A549 (cell line): ENCODE measurements around the gene HSD3B7. TPM values are rescaled to one million over a fixed set of nuclear protein-coding genes. Genes with fewer than 3 reads are reported as not detected.
A peak's percentile ranks its signal among the peaks of the same experiment; 100 is the strongest.

Experiments
- ATAC-seq, 2 experiments: fragments of 200-7000 bp in 1 of 2; fragments of >200 bp in 1 of 2; cut with Nextera tagmentation in 1 of 2; cut with Tn5 transposase in 1 of 2; 3 replicates each; pipeline versions ENCODE4 v1.8.0 to v1.9.1; 2018 to 2020; ENCODE audit warnings: mild to moderate bottlenecking in 1 of 2, moderate library complexity in 1 of 2
- CTCF ChIA-PET: fragments of 300-600 bp; sonication (Branson Sonifier 250); formaldehyde crosslinking; extraction: SDS; loops from one replicate; lab custom pipeline; 2021; ENCODE audit warnings: antibody characterized with exemption, inconsistent platforms; lab: Yijun Ruan, JAX
- POLR2A ChIA-PET: fragments of 350-600 bp; formaldehyde crosslinking; extraction: SDS; loops from one replicate; lab custom pipeline; 2021; ENCODE audit warnings: antibody characterized with exemption, inconsistent platforms; lab: Yijun Ruan, JAX
- DNase-seq, 2 experiments: peaks; one replicate each; pipeline versions ENCODE4 v3.0.0 to v3.0.0-alpha.2; 2011 to 2016; ENCODE audit warnings: low read depth in 1 of 2, low spot score in 1 of 2
- FAIRE-seq: peaks from 2 replicates; lab custom pipeline; 2011; peaks lifted over from hg19 to GRCh38; lab: Jason Lieb, UNC
- H3K27ac ChIP-seq, 2 experiments: fragments of >200 bp; sonication (Bioruptor Twin); formaldehyde crosslinking; 3 replicates each; pipeline ENCODE4 v1.5.1; 2016 to 2017
- H3K4me1 ChIP-seq: fragments of >200 bp; sonication (Bioruptor Twin); formaldehyde crosslinking; 3 replicates; pipeline ENCODE4 v1.6.1; 2016
- H3K4me2 ChIP-seq: fragments of >200 bp; sonication (Bioruptor Twin); formaldehyde crosslinking; 3 replicates; pipeline ENCODE4 v1.6.1; 2016
- H3K4me3 ChIP-seq: fragments of >200 bp; sonication (Bioruptor Twin); formaldehyde crosslinking; 3 replicates; pipeline ENCODE4 v1.5.1; 2016
- H3K9me3 ChIP-seq: fragments of >200 bp; sonication (Bioruptor Twin); formaldehyde crosslinking; 3 replicates; pipeline ENCODE4 v1.6.1; 2016
- ATOH8 ChIP-seq: fragments of 250-450 bp; sonication (Bioruptor Pico); IDR thresholded peaks from 2 replicates; pipeline ENCODE4 v1.5.0; 2020; ENCODE audit warnings: low read depth, mild to moderate bottlenecking, moderate library complexity
- CBX8 ChIP-seq: fragments of 200-600 bp; sonication (generic); IDR thresholded peaks from 2 replicates; pipeline ENCODE4 v1.6.1; 2016
- CEBPB ChIP-seq, 2 experiments: fragments of >200 bp in 1 of 2; sonication (Bioruptor Twin) in 1 of 2; formaldehyde crosslinking in 1 of 2; IDR thresholded peaks; 2 replicates each; pipeline ENCODE4 v1.6.1; 2012 to 2016
- CHD2 ChIP-seq: fragments of 150-350 bp; IDR thresholded peaks from 2 replicates; pipeline ENCODE4 v1.6.1; 2014; ENCODE audit warnings: low read length; ENCODE audit not compliant: partially characterized antibody
- EHMT2 ChIP-seq: fragments of 200-600 bp; sonication (generic); IDR thresholded peaks from 2 replicates; pipeline ENCODE4 v1.6.1; 2016; ENCODE audit warnings: antibody characterized with exemption, low read depth, mild to moderate bottlenecking, moderate library complexity
- EP300 ChIP-seq, 2 experiments: fragments of >200 bp; sonication (Bioruptor Twin); formaldehyde crosslinking; IDR thresholded peaks; 2 replicates in 1 of 2; 3 replicates in 1 of 2; pipeline ENCODE4 v1.6.1; 2016 to 2017
- FOSB ChIP-seq: fragments of 250-450 bp; sonication (Bioruptor Pico); IDR thresholded peaks from 2 replicates; pipeline ENCODE4 v1.5.0; 2020; ENCODE audit warnings: mild to moderate bottlenecking, moderate library complexity
- FOSL2 ChIP-seq, 2 experiments: fragments of 450-650 bp in 1 of 2; fragments of >200 bp in 1 of 2; sonication (Bioruptor Twin) in 1 of 2; formaldehyde crosslinking; IDR thresholded peaks; 2 replicates each; pipeline versions ENCODE4 v1.5.0 to v1.6.1; 2016 to 2020; ENCODE audit warnings: mild to moderate bottlenecking in 1 of 2, moderate library complexity in 1 of 2
- GATA3 ChIP-seq: IDR thresholded peaks from 2 replicates; pipeline ENCODE4 v1.6.1; 2012; ENCODE audit warnings: borderline replicate concordance
- HES2 ChIP-seq: fragments of >200 bp; sonication (Bioruptor Twin); formaldehyde crosslinking; IDR thresholded peaks from 2 replicates; pipeline ENCODE4 v1.6.1; 2016
- HEYL ChIP-seq: fragments of 250-450 bp; sonication (Bioruptor Pico); IDR thresholded peaks from 2 replicates; pipeline ENCODE4 v1.8.0; 2021; ENCODE audit warnings: mild to moderate bottlenecking, moderate library complexity
- HOXA7 ChIP-seq: fragments of 250-450 bp; sonication (Bioruptor Pico); IDR thresholded peaks from 2 replicates; pipeline ENCODE4 v1.5.0; 2020; ENCODE audit warnings: mild to moderate bottlenecking, moderate library complexity
- HOXB5 ChIP-seq: fragments of 250-450 bp; sonication (Bioruptor Pico); IDR thresholded peaks from 2 replicates; pipeline ENCODE4 v1.5.0; 2020; ENCODE audit warnings: mild to moderate bottlenecking, moderate library complexity
- KDM1A ChIP-seq: fragments of 200-600 bp; sonication (generic); IDR thresholded peaks from 2 replicates; pipeline ENCODE4 v1.6.1; 2016; ENCODE audit warnings: low read depth, mild to moderate bottlenecking
- MYC ChIP-seq: IDR thresholded peaks from 2 replicates; pipeline ENCODE4 v1.6.1; 2012; ENCODE audit warnings: mild to moderate bottlenecking, inconsistent platforms, low read length, improper control_type of control experiment, borderline replicate concordance
- NFE2L2 ChIP-seq: fragments of 150-350 bp; conservative IDR thresholded peaks from 2 replicates; pipeline ENCODE4 v1.6.1; 2014; ENCODE audit warnings: low read length
- PHF8 ChIP-seq: fragments of 200-600 bp; sonication (generic); IDR thresholded peaks from 2 replicates; pipeline ENCODE4 v1.6.1; 2016; ENCODE audit warnings: low read depth, mild to moderate bottlenecking, antibody characterized with exemption, moderate library complexity, borderline replicate concordance
- POLR2A ChIP-seq: IDR thresholded peaks from 2 replicates; pipeline ENCODE4 v1.6.1; 2012; ENCODE audit warnings: mild to moderate bottlenecking, low read length
- POLR2AphosphoS2 ChIP-seq: conservative IDR thresholded peaks from 2 replicates; pipeline ENCODE4 v1.6.1; 2012; ENCODE audit warnings: low read length, improper control_type of control experiment, inconsistent platforms
- RCOR1 ChIP-seq: fragments of 150-350 bp; IDR thresholded peaks from 2 replicates; pipeline ENCODE4 v1.6.1; 2014; ENCODE audit warnings: antibody characterized with exemption, low read length, low read depth
- SREBF2 ChIP-seq: fragments of 450-650 bp; IDR thresholded peaks from 2 replicates; pipeline ENCODE4 v1.6.1; 2014; ENCODE audit warnings: mild to moderate bottlenecking, moderate library complexity
- TP53 ChIP-seq: fragments of 250-450 bp; sonication (Bioruptor Pico); IDR thresholded peaks from 2 replicates; pipeline ENCODE4 v1.5.0; 2021; ENCODE audit warnings: mild to moderate bottlenecking, moderate library complexity
- USF2 ChIP-seq: fragments of 450-650 bp; IDR thresholded peaks from 2 replicates; pipeline ENCODE4 v1.6.1; 2014; ENCODE audit warnings: antibody characterized with exemption
- ZC3H11A ChIP-seq: fragments of 450-650 bp; IDR thresholded peaks from 2 replicates; pipeline ENCODE4 v1.6.1; 2014; ENCODE audit warnings: antibody characterized with exemption, mild to moderate bottlenecking
- ZFP36 ChIP-seq: fragments of 450-650 bp; IDR thresholded peaks from 2 replicates; pipeline ENCODE4 v1.6.1; 2014; ENCODE audit warnings: borderline replicate concordance; ENCODE audit not compliant: partially characterized antibody
- ZNF302 ChIP-seq: fragments of 250-450 bp; sonication (Bioruptor Pico); IDR thresholded peaks from 2 replicates; pipeline ENCODE4 v1.9.0; 2021; ENCODE audit warnings: inconsistent platforms, mild to moderate bottlenecking, moderate library complexity
- WGBS: methylation state at CpG from one replicate; pipeline ENCODE4 v1.1.6; 2017; ENCODE audit errors: missing lambda C conversion rate; 5-methylcytosine and 5-hydroxymethylcytosine counted together
- polyA plus RNA-seq, 4 experiments: library from polyadenylated mRNA; depleted of rRNA in 3 of 4; stranded (reverse); fragments of >200 nt; fragmentation: RNase III in 1 of 4; extraction: RNeasy Plus Mini Kit Qiagen cat#74134 plus additional on column Dnase treatment in 1 of 4; gene quantifications; 2 replicates in 3 of 4; 3 replicates in 1 of 4; pipeline ENCODE4 v1.2.3, GENCODE V29; 2011 to 2017
- TF ChIP-seq, protein P1 (sequence below): IDR thresholded peaks from 2 replicates; pipeline ENCODE4 v1.6.1; 2012; ENCODE audit warnings: low read depth, borderline replicate concordance
- TF ChIP-seq, protein P2 (sequence below): fragments of 200-600 bp; sonication (generic); IDR thresholded peaks from 2 replicates; pipeline ENCODE4 v1.6.1; 2016; ENCODE audit warnings: antibody characterized with exemption, mild to moderate bottlenecking, moderate library complexity
- TF ChIP-seq, protein P3 (sequence below): fragments of >200 bp; sonication (Bioruptor Twin); formaldehyde crosslinking; IDR thresholded peaks from 3 replicates; pipeline ENCODE4 v1.5.1; 2016
- TF ChIP-seq, protein P4 (sequence below): IDR thresholded peaks from 2 replicates; pipeline ENCODE4 v1.6.1; 2012

Gene HSD3B7
- polyA plus RNA-seq, 2 of the 4 experiments (the other 2 are of a cell fraction) = 10.5 to 19.7 TPM

DNA sequence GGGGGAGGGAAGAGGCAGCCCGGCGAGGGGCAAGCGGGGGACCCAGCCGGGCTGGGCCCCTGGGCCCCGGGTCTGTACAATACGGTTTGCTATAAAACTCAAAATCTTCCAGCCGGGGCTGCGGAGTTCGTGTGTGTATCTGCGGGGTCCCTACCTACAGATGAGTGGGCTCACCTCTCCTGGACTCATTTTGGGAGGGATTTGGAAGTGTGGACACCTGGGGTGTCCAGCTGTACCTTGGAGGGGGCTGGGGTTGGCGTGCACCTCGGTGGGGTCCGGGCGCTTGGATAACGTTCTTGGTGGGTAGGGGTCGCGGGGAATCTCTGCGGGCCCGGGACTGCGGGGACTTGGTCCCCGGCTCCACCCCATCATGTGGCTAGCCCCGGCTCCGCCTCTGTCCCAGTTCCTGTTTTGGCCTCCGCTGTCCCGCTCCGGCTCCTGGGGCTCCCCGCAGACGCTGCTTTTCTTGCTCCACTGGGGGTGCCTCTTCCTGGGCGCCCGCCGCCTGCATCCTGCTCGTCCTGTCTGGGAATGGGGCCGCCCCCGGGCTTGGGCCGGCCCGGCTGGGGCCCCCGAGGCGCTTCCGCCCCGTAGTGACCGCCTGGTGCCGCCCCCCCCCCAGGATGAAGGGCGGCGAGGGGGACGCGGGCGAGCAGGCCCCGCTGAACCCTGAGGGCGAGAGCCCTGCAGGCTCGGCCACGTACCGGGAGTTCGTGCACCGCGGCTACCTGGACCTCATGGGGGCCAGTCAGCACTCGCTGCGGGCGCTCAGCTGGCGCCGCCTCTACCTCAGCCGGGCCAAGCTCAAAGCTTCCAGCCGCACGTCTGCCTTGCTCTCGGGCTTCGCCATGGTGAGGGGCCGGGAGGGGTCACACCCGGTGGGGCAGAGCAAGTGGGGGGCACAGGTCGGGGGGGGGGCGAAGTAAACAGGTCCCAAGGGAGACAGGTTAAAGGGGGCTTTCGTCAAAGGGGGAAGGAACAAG, 36.0 kb upstream of the HSD3B7 start, which contains the start of gene ORAI3:
ORAI3 (plus strand) TSS at position 402 of the 983 bp plus-strand sequence; CDS start at position 624, 222 bp downstream.
- FAIRE-seq = no peak
- TF ChIP-seq FOSB (no peak), CBX8 (no peak), ZC3H11A (no peak), ZFP36 (no peak), RCOR1 (no peak), HOXB5 (CRISPR knock-in tag) (no peak), HES2 (no peak), POLR2A (peak; percentile 27; the same call in 1 of the 2 replicates), KDM1A (no peak), EHMT2 (no peak), CEBPB (IDR thresholded peaks at IDR 0.05) (no peak), TP53 (CRISPR knock-in tag) (no peak), SREBF2 (no peak), CHD2 (no peak), HEYL (CRISPR knock-in tag) (no peak), FOSL2 (IDR thresholded peaks at IDR 0.05) (no peak), FOSL2 (CRISPR knock-in tag; IDR thresholded peaks at IDR 0.05) (no peak), NFE2L2 (no peak), MYC (no peak), USF2 (0 out of 2 replicates have a peak, but pooled peaks have one; percentile 35), PHF8 (no peak; the same call in 1 of the 2 replicates), EP300 (IDR thresholded peaks at IDR 0.05) (no peak), ZNF302 (CRISPR knock-in tag) (no peak), POLR2AphosphoS2 (0 out of 2 replicates have a peak, but pooled peaks have one; percentile 44), ATOH8 (CRISPR knock-in tag) (no peak), GATA3 (no peak), HOXA7 (CRISPR knock-in tag) (0 out of 2 replicates have a peak, but pooled peaks have one; percentile 10)
- TF ChIP-seq, protein P1, sequence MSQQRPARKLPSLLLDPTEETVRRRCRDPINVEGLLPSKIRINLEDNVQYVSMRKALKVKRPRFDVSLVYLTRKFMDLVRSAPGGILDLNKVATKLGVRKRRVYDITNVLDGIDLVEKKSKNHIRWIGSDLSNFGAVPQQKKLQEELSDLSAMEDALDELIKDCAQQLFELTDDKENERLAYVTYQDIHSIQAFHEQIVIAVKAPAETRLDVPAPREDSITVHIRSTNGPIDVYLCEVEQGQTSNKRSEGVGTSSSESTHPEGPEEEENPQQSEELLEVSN = no peak; the same call in 1 of the 2 replicates
- TF ChIP-seq, protein P2, sequence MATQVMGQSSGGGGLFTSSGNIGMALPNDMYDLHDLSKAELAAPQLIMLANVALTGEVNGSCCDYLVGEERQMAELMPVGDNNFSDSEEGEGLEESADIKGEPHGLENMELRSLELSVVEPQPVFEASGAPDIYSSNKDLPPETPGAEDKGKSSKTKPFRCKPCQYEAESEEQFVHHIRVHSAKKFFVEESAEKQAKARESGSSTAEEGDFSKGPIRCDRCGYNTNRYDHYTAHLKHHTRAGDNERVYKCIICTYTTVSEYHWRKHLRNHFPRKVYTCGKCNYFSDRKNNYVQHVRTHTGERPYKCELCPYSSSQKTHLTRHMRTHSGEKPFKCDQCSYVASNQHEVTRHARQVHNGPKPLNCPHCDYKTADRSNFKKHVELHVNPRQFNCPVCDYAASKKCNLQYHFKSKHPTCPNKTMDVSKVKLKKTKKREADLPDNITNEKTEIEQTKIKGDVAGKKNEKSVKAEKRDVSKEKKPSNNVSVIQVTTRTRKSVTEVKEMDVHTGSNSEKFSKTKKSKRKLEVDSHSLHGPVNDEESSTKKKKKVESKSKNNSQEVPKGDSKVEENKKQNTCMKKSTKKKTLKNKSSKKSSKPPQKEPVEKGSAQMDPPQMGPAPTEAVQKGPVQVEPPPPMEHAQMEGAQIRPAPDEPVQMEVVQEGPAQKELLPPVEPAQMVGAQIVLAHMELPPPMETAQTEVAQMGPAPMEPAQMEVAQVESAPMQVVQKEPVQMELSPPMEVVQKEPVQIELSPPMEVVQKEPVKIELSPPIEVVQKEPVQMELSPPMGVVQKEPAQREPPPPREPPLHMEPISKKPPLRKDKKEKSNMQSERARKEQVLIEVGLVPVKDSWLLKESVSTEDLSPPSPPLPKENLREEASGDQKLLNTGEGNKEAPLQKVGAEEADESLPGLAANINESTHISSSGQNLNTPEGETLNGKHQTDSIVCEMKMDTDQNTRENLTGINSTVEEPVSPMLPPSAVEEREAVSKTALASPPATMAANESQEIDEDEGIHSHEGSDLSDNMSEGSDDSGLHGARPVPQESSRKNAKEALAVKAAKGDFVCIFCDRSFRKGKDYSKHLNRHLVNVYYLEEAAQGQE = no peak
- TF ChIP-seq, protein P3, sequence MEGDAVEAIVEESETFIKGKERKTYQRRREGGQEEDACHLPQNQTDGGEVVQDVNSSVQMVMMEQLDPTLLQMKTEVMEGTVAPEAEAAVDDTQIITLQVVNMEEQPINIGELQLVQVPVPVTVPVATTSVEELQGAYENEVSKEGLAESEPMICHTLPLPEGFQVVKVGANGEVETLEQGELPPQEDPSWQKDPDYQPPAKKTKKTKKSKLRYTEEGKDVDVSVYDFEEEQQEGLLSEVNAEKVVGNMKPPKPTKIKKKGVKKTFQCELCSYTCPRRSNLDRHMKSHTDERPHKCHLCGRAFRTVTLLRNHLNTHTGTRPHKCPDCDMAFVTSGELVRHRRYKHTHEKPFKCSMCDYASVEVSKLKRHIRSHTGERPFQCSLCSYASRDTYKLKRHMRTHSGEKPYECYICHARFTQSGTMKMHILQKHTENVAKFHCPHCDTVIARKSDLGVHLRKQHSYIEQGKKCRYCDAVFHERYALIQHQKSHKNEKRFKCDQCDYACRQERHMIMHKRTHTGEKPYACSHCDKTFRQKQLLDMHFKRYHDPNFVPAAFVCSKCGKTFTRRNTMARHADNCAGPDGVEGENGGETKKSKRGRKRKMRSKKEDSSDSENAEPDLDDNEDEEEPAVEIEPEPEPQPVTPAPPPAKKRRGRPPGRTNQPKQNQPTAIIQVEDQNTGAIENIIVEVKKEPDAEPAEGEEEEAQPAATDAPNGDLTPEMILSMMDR = no peak
- TF ChIP-seq, protein P4, sequence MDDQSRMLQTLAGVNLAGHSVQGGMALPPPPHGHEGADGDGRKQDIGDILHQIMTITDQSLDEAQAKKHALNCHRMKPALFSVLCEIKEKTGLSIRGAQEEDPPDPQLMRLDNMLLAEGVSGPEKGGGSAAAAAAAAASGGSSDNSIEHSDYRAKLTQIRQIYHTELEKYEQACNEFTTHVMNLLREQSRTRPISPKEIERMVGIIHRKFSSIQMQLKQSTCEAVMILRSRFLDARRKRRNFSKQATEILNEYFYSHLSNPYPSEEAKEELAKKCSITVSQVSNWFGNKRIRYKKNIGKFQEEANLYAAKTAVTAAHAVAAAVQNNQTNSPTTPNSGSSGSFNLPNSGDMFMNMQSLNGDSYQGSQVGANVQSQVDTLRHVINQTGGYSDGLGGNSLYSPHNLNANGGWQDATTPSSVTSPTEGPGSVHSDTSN = peak; percentile 65

More for the DNA sequence above, 36.0 kb upstream of the HSD3B7 start, which contains the start of gene ORAI3:
- peak within 1 kb of the TSS; percentile 73 for H3K4me3 ChIP-seq
- DNase-seq (peak; percentile 53 to 57), ATAC-seq (peak; percentile 69 to 81)
- peaks cover 25% of the 10 kb centered on the region for H3K4me1 ChIP-seq
- H3K27ac ChIP-seq = peak within 1 kb of the TSS; percentile 90 to 99
- CTCF ChIA-PET = interaction anchor here (1.9 to 8.2 kb wide), 3 partner anchors 7 to 193 kb away, joined by 7 to 78 read pairs (median 10); no protein-coding TSS in a partner anchor
- peak within 1 kb of the TSS; percentile 88 for H3K4me2 ChIP-seq
- H3K9me3 ChIP-seq = no peaks in the 10 kb centered on the region
- under 1% methylated on average over 26 of the region's 70 CpGs for WGBS
- POLR2A ChIA-PET = interaction anchor here (0.7 kb wide), 1 partner anchor 168 kb away, joined by 3 read pairs; no protein-coding TSS in a partner anchor
